A549 (cell line): ENCODE results near the gene MAGI1.

Experiments
- CTCF ChIP-seq: fragments of >200 bp; sonication (Bioruptor Twin); formaldehyde crosslinking; IDR thresholded peaks from 3 replicates; pipeline ENCODE4 v1.5.1; 2016
- E2F6 ChIP-seq: IDR thresholded peaks from 2 replicates; pipeline ENCODE4 v1.6.1; 2012; ENCODE audit warnings: low read depth, borderline replicate concordance
- EHMT2 ChIP-seq: fragments of 200-600 bp; sonication (generic); IDR thresholded peaks from 2 replicates; pipeline ENCODE4 v1.6.1; 2016; ENCODE audit warnings: antibody characterized with exemption, low read depth, mild to moderate bottlenecking, moderate library complexity
- EP300 ChIP-seq, 2 experiments: fragments of >200 bp; sonication (Bioruptor Twin); formaldehyde crosslinking; IDR thresholded peaks; 2 replicates in 1 of 2; 3 replicates in 1 of 2; pipeline ENCODE4 v1.6.1; 2016 to 2017
- HMGXB4 ChIP-seq: fragments of 250-450 bp; sonication (Bioruptor Pico); IDR thresholded peaks from 2 replicates; pipeline ENCODE4 v1.5.0; 2021; ENCODE audit warnings: mild to moderate bottlenecking, moderate library complexity, borderline replicate concordance
- KDM1A ChIP-seq: fragments of 200-600 bp; sonication (generic); IDR thresholded peaks from 2 replicates; pipeline ENCODE4 v1.6.1; 2016; ENCODE audit warnings: low read depth, mild to moderate bottlenecking
- MAX ChIP-seq: IDR thresholded peaks from 2 replicates; pipeline ENCODE4 v1.6.1; 2012
- PBX3 ChIP-seq: IDR thresholded peaks from 2 replicates; pipeline ENCODE4 v1.6.1; 2012
- POLR2A ChIP-seq: IDR thresholded peaks from 2 replicates; pipeline ENCODE4 v1.6.1; 2012; ENCODE audit warnings: mild to moderate bottlenecking, low read length
- RAD21 ChIP-seq, 2 experiments: fragments of >200 bp in 1 of 2; sonication (Bioruptor Twin) in 1 of 2; formaldehyde crosslinking in 1 of 2; IDR thresholded peaks in 1 of 2; conservative IDR thresholded peaks in 1 of 2; 2 replicates in 1 of 2; 3 replicates in 1 of 2; pipeline ENCODE4 v1.6.1; 2012 to 2018; ENCODE audit warnings: inconsistent platforms in 1 of 2

- TF ChIP-seq KDM1A: no peak
- TF ChIP-seq MAX: no peak
- TF ChIP-seq RAD21 (conservative IDR thresholded peaks at IDR 0.05 in 1 of 2, IDR thresholded peaks at IDR 0.05 in 1 of 2): no peak
- no peak for TF ChIP-seq CTCF
- no peak for TF ChIP-seq E2F6
- no peak for TF ChIP-seq EP300 (IDR thresholded peaks at IDR 0.05)
- TF ChIP-seq HMGXB4 (CRISPR knock-in tag): no peak
- TF ChIP-seq EHMT2: no peak
- TF ChIP-seq PBX3: no peak
- TF ChIP-seq POLR2A: no peak
Measured at GRCh38 chr3:65625305-65625704, 413.4 kb downstream of the MAGI1 start.
